Activated B cell treated with CpG ODN at 0.5 μM for 24 hours (primary cell): Measurements from ENCODE around the gene TMEM178B. TPM values are rescaled to one million over a fixed set of nuclear protein-coding genes. Genes with fewer than 3 reads are reported as not detected.

Experiments
- ATAC-seq: fragments of 200-7000 bp; cut with Tn5 transposase; one replicate; pipeline ENCODE4 v1.10.0; 2021; ENCODE audit warnings: low read depth, mild to moderate bottlenecking, moderate library complexity
- CTCF ChIA-PET: fragments of 350-600 bp; sonication (Branson Sonifier 250); formaldehyde crosslinking; loops from one replicate; lab custom pipeline; 2021; ENCODE audit warnings: antibody characterized with exemption; lab: Charles Lee
- POLR2A ChIA-PET: fragments of 350-600 bp; sonication (Branson Sonifier 250); formaldehyde crosslinking; loops from one replicate; lab custom pipeline; 2021; ENCODE audit warnings: antibody characterized with exemption; lab: Charles Lee
- DNase-seq: peaks from one replicate; pipeline ENCODE4 v3.0.0; 2022
- H3K27ac Mint-ChIP-seq: one replicate; pipeline ENCODE4 v1.8.0; 2020; ENCODE audit warnings: mixed read lengths
- H3K27me3 Mint-ChIP-seq: one replicate; pipeline ENCODE4 v1.8.0; 2021; ENCODE audit warnings: mixed read lengths
- H3K36me3 Mint-ChIP-seq: one replicate; pipeline ENCODE4 v1.8.0; 2021; ENCODE audit warnings: low read depth, mixed read lengths
- H3K4me1 Mint-ChIP-seq: one replicate; pipeline ENCODE4 v1.8.0; 2021; ENCODE audit warnings: mixed read lengths
- H3K4me3 Mint-ChIP-seq: one replicate; pipeline ENCODE4 v1.8.0; 2020; ENCODE audit warnings: mild to moderate bottlenecking, mixed read lengths
- H3K9me3 Mint-ChIP-seq: one replicate; pipeline ENCODE4 v1.8.0; 2020; ENCODE audit warnings: mixed read lengths
- intact Hi-C: fragments of 100-400 bp; cut with micrococcal nuclease; formaldehyde crosslinking; loops from one replicate; pipeline ENCODE4 v1.15.1; 2024
- total RNA-seq: library from RNA; stranded (reverse); gene quantifications from 2 replicates; pipeline ENCODE4 v1.2.3, GENCODE V29; 2022
- TF ChIP-seq, protein P1 (sequence below): fragments of 200-600 bp; IDR thresholded peaks from one replicate; pipeline ENCODE4 v1.8.0; 2022; ENCODE audit warnings: antibody characterized with exemption, mild to moderate bottlenecking

TMEM178B gene
- total RNA-seq, 1 donor from 2014 or later, result 0.49 TPM

DNA sequence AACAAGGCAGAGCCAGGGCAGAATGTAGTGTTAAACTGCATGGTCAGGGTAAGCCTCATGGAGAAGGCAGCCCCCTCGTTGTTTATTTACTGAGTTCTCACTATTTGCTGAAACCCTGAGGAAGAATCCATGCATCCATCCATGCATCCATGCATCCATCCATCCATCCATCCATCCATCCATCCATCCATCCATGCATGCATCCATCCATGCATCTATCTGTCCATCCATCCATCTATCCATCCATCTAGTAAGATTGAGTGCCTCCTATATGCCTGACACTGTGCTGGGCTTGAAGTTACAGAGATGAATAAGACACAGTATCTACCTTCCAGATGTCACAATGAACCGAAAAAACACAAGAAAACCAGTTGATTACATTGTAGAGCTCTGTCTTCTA, 275.9 kb downstream of the TMEM178B start:
- ATAC-seq (no peak), DNase-seq (no peak)
- TF ChIP-seq, protein P1, sequence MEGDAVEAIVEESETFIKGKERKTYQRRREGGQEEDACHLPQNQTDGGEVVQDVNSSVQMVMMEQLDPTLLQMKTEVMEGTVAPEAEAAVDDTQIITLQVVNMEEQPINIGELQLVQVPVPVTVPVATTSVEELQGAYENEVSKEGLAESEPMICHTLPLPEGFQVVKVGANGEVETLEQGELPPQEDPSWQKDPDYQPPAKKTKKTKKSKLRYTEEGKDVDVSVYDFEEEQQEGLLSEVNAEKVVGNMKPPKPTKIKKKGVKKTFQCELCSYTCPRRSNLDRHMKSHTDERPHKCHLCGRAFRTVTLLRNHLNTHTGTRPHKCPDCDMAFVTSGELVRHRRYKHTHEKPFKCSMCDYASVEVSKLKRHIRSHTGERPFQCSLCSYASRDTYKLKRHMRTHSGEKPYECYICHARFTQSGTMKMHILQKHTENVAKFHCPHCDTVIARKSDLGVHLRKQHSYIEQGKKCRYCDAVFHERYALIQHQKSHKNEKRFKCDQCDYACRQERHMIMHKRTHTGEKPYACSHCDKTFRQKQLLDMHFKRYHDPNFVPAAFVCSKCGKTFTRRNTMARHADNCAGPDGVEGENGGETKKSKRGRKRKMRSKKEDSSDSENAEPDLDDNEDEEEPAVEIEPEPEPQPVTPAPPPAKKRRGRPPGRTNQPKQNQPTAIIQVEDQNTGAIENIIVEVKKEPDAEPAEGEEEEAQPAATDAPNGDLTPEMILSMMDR, result no peak
- Mint-ChIP-seq H3K27me3 (peaks cover 6% of the 10 kb centered on the region), H3K4me3 (no peak overlapping the region), H3K4me1 (no peaks in the 10 kb centered on the region), H3K27ac (no peak overlapping the region), H3K36me3 (no peaks in the 10 kb centered on the region), H3K9me3 (no peaks in the 10 kb centered on the region)
- CTCF ChIA-PET, result no interaction called here
- POLR2A ChIA-PET, result no interaction called here
- intact Hi-C loops, result no loop called here

DNA sequence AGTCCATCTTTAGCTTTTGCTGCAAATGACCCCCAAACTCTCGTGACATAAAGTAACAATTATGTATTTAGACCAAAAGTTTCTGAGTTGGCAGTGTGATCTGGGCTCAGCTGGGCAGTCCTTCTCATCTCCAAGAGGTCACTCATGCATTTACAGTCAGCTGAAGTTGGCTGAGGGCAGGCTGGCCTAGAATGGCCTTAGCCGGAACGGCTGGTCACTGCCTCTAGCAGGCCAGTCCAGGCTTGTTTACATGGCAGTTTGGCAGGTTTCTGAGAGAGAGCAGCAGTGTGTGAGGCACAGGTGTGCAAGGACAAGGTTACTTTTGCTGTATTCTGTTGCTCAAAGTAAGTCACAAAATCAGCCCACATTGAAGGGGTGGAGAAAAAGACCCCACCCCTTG, 277.3 kb downstream of the TMEM178B start:
- no peaks in the 10 kb centered on the region for H3K9me3 Mint-ChIP-seq
- H3K4me3 Mint-ChIP-seq, result no peak overlapping the region

DNA sequence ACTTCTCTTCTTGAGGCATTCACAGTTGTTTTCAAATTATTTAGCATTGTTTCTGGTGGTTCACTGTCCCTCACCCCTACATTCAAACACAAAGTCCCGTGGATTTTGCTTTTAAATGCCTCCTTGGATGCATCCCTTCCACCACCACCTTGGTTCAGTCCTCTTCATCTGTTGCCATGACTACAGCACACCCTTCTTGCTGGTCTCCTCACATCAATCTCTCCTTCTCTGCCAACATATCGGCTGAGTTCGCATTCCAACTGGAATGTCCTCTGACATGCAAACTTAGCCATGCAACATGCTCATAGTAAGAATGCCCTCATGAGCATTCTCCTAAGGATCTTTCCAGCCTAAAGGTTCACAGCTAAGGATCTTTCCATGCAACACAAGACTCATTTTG, 279.1 kb downstream of the TMEM178B start:
- H3K27me3 Mint-ChIP-seq, result peaks cover 10% of the 10 kb centered on the region
- ATAC-seq (no peak), DNase-seq (no peak)
- TF ChIP-seq, protein P1, result no peak
- no peaks in the 10 kb centered on the region for H3K9me3 Mint-ChIP-seq
- intact Hi-C loops, result no loop called here
- H3K27ac Mint-ChIP-seq, result no peak overlapping the region
- POLR2A ChIA-PET, result no interaction called here
- H3K36me3 Mint-ChIP-seq, result no peaks in the 10 kb centered on the region
- no peak overlapping the region for H3K4me3 Mint-ChIP-seq
- CTCF ChIA-PET, result no interaction called here
- H3K4me1 Mint-ChIP-seq, result no peaks in the 10 kb centered on the region

More for the DNA sequence above, 277.3 kb downstream of the TMEM178B start:
- H3K27ac Mint-ChIP-seq, result no peak overlapping the region
- no peaks in the 10 kb centered on the region for H3K4me1 Mint-ChIP-seq
- ATAC-seq (no peak), DNase-seq (no peak)
- ChIA-PET CTCF (no interaction called here), POLR2A (no interaction called here)
- TF ChIP-seq, protein P1, result no peak
- intact Hi-C loops, result no loop called here
- no peaks in the 10 kb centered on the region for H3K36me3 Mint-ChIP-seq
- H3K27me3 Mint-ChIP-seq, result peaks cover 10% of the 10 kb centered on the region

DNA sequence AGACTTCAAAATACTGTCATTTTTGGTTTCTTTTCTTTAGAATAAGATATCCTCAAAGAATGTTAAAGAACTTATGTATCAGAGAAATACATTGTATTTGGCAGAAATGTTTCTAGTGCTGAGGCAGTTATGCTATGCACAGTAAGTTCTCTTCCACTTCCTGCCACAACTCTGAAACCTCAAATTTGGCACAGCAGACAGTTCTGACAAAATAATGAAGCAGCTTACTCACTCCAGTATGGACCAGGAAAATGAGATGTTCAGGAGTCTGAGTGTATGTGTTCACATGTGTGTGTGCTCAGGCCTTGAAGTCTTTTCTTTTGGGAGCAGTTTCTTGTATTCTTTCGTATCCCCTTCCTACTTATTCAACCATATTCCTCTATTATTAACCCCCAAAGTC, 280.4 kb downstream of the TMEM178B start:
- TF ChIP-seq, protein P1, result no peak
- Mint-ChIP-seq H3K36me3 (no peaks in the 10 kb centered on the region), H3K27ac (no peak overlapping the region), H3K4me1 (no peaks in the 10 kb centered on the region), H3K4me3 (no peak overlapping the region), H3K9me3 (peaks cover 2% of the 10 kb centered on the region), H3K27me3 (peaks cover 6% of the 10 kb centered on the region)
- ChIA-PET POLR2A (no interaction called here), CTCF (no interaction called here)
- no peak for DNase-seq
- no peak for ATAC-seq
- intact Hi-C loops, result no loop called here

DNA sequence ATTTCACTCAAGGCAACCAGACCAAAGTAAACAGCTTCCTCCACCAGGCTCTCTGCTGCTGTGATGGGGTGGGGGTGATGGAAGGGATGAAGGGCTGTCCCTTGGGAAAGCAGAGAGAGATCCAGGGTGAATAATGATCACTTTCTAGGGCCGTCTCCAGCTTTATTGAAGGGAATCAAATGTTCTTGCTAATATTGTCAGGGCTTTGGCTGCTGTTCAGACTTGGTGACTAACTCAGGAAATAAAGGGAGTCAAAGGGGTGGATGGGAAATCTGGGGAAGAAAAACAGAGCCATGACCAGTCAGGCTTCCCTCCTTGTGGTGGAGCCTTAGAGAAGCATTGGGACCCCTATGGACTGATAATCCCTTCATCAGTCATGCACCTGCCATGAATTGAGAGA, 281.2 kb downstream of the TMEM178B start:
- H3K27me3 Mint-ChIP-seq, result peaks cover 6% of the 10 kb centered on the region
- peaks cover 4% of the 10 kb centered on the region for H3K9me3 Mint-ChIP-seq
- H3K4me3 Mint-ChIP-seq, result no peak overlapping the region
- H3K27ac Mint-ChIP-seq, result no peak overlapping the region
- H3K36me3 Mint-ChIP-seq, result no peaks in the 10 kb centered on the region
- intact Hi-C loops, result no loop called here
- ChIA-PET POLR2A (no interaction called here), CTCF (no interaction called here)
- H3K4me1 Mint-ChIP-seq, result no peaks in the 10 kb centered on the region
- ATAC-seq (no peak), DNase-seq (no peak)
- TF ChIP-seq, protein P1, result no peak
